ENCODE measurements around the gene LRP10.

- TF ChIP-seq CTCF (IDR thresholded peaks at IDR 0.05) (no peak), POLR2AphosphoS5 (IDR thresholded peaks at IDR 0.05; ENCODE audit: low read depth, low read length) (no peak)
Observed at GRCh38 chr14:22887990-22888378, 16.4 kb downstream of the LRP10 start.

Measured in Panc1 (cell line).